IMR-90 (cell line): ENCODE results near the gene MTTP. TPM values are rescaled to one million over a fixed set of nuclear protein-coding genes. Genes with fewer than 3 reads are reported as not detected.

ENCODE experiments used
- ATAC-seq: fragments of 200-7000 bp; cut with Tn5 transposase; 2 replicates; pipeline ENCODE4 v1.9.1; 2020; ENCODE audit warnings: low read depth, mild to moderate bottlenecking, moderate library complexity
- BruUV-seq: library from RNA; stranded (reverse); fragments of 400-500 nt; replicated peaks from 2 replicates; lab custom pipeline; 2021; lab: Mats Ljungman, UMichigan
- CTCF ChIA-PET: fragments of 300-600 bp; formaldehyde crosslinking; extraction: SDS; loops from one replicate; lab custom pipeline; 2021; ENCODE audit warnings: antibody characterized with exemption; lab: Yijun Ruan, JAX
- POLR2A ChIA-PET: fragments of 300-600 bp; sonication (Branson Sonifier 250); formaldehyde crosslinking; loops from one replicate; lab custom pipeline; 2022; ENCODE audit warnings: antibody characterized with exemption; ENCODE audit not compliant: unreplicated experiment; lab: Charles Lee
- DNase-seq: peaks from one replicate; pipeline ENCODE4 v3.0.0; 2013
- H2AFZ ChIP-seq: replicated peaks from 2 replicates; pipeline ENCODE3; 2013; ENCODE audit warnings: low read length, mild to moderate bottlenecking; ENCODE audit not compliant: poor library complexity
- H2AK5ac ChIP-seq: 2 replicates; pipeline ENCODE4 v1.6.1; 2013; ENCODE audit warnings: low read depth, low read length, inconsistent platforms
- H2AK9ac ChIP-seq: replicated peaks from 2 replicates; pipeline ENCODE3; 2013; ENCODE audit warnings: mild to moderate bottlenecking, low read depth, low read length, moderate library complexity; ENCODE audit not compliant: poor library complexity
- H2BK120ac ChIP-seq: 2 replicates; pipeline ENCODE4 v1.6.1; 2013; ENCODE audit warnings: low read depth, low read length, inconsistent platforms
- H2BK15ac ChIP-seq: 3 replicates; pipeline ENCODE4 v1.6.1; 2013; ENCODE audit warnings: low read depth, low read length, inconsistent platforms
- H2BK20ac ChIP-seq: 2 replicates; pipeline ENCODE4 v1.6.1; 2013; ENCODE audit warnings: low read depth, mild to moderate bottlenecking, inconsistent platforms, low read length, moderate library complexity
- H2BK5ac ChIP-seq: 2 replicates; pipeline ENCODE4 v1.6.1; 2013; ENCODE audit warnings: mild to moderate bottlenecking, low read depth, low read length, inconsistent platforms; ENCODE audit not compliant: poor library complexity, severe bottlenecking
- H3K14ac ChIP-seq: replicated peaks from 2 replicates; pipeline ENCODE4 v1.6.1; 2013; ENCODE audit warnings: low read depth, low read length, inconsistent platforms
- H3K18ac ChIP-seq: 2 replicates; pipeline ENCODE4 v1.6.1; 2013; ENCODE audit warnings: low read depth, low read length, control low read depth
- H3K23ac ChIP-seq: 2 replicates; pipeline ENCODE4 v1.6.1; 2013; ENCODE audit warnings: low read depth, low read length, inconsistent platforms
- H3K27ac ChIP-seq: 2 replicates; pipeline ENCODE4 v1.5.1; 2013; ENCODE audit warnings: mild to moderate bottlenecking, control low read depth, low read length; ENCODE audit not compliant: insufficient read depth
- H3K27me3 ChIP-seq: 2 replicates; pipeline ENCODE4 v1.6.1; 2013; ENCODE audit warnings: low read length; ENCODE audit not compliant: control insufficient read depth, insufficient read depth
- H3K36me3 ChIP-seq: 2 replicates; pipeline ENCODE4 v1.6.1; 2013; ENCODE audit warnings: low read length, mixed read lengths; ENCODE audit not compliant: control insufficient read depth, insufficient read depth
- H3K4ac ChIP-seq: 2 replicates; pipeline ENCODE4 v1.6.1; 2013; ENCODE audit warnings: low read depth, low read length, inconsistent platforms
- H3K4me1 ChIP-seq: 2 replicates; pipeline ENCODE4 v1.6.1; 2013; ENCODE audit warnings: low read length, mixed read lengths; ENCODE audit not compliant: control insufficient read depth, insufficient read depth
- H3K4me2 ChIP-seq: 2 replicates; pipeline ENCODE4 v1.6.1; 2013; ENCODE audit warnings: low read depth, mild to moderate bottlenecking, control low read depth, low read length, moderate library complexity
- H3K4me3 ChIP-seq: 2 replicates; pipeline ENCODE4 v1.5.1; 2013; ENCODE audit warnings: low read depth, mild to moderate bottlenecking, control low read depth, low read length, moderate library complexity; ENCODE audit not compliant: insufficient read depth
- H3K56ac ChIP-seq: 2 replicates; pipeline ENCODE4 v1.6.1; 2013; ENCODE audit warnings: low read length, inconsistent platforms; ENCODE audit not compliant: insufficient read depth; ENCODE audit errors: extremely low read depth
- H3K79me1 ChIP-seq, 2 experiments: 2 replicates each; pipeline ENCODE4 v1.6.1; 2013; ENCODE audit warnings: low read length in 2 of 2, inconsistent platforms in 1 of 2, low read depth in 1 of 2
- H3K9ac ChIP-seq: 2 replicates; pipeline ENCODE4 v1.6.1; 2013; ENCODE audit warnings: low read depth, low read length, control low read depth
- H3K9me1 ChIP-seq: 2 replicates; pipeline ENCODE4 v1.6.1; 2013; ENCODE audit warnings: low read length, inconsistent platforms; ENCODE audit not compliant: insufficient read depth
- H3K9me3 ChIP-seq: 2 replicates; pipeline ENCODE4 v1.6.1; 2013; ENCODE audit warnings: low read length; ENCODE audit not compliant: control insufficient read depth, insufficient read depth
- H4K20me1 ChIP-seq: 2 replicates; pipeline ENCODE4 v1.6.1; 2013; ENCODE audit warnings: low read length, inconsistent platforms; ENCODE audit not compliant: insufficient read depth
- H4K5ac ChIP-seq: 2 replicates; pipeline ENCODE4 v1.6.1; 2013; ENCODE audit warnings: mild to moderate bottlenecking, low read depth, low read length, control low read depth
- H4K8ac ChIP-seq, 2 experiments: 2 replicates each; pipeline ENCODE4 v1.6.1; 2013; ENCODE audit warnings: low read depth in 2 of 2, low read length in 2 of 2, control low read depth in 1 of 2, inconsistent platforms in 1 of 2
- H4K91ac ChIP-seq: 2 replicates; pipeline ENCODE4 v1.6.1; 2013; ENCODE audit warnings: low read depth, low read length, inconsistent platforms; ENCODE audit not compliant: insufficient read depth
- BHLHE40 ChIP-seq: fragments of 150-350 bp; IDR thresholded peaks from 2 replicates; pipeline ENCODE4 v1.6.1; 2016; ENCODE audit warnings: mild to moderate bottlenecking, low read depth, low read length
- MAFK ChIP-seq: IDR thresholded peaks from 2 replicates; pipeline ENCODE4 v1.6.1; 2012; ENCODE audit warnings: low read depth, low read length, improper control_type of control experiment
- POLR2A ChIP-seq: IDR thresholded peaks from 2 replicates; pipeline ENCODE4 v1.6.1; 2012; ENCODE audit warnings: mild to moderate bottlenecking, low read depth, low read length
- RAD21 ChIP-seq: IDR thresholded peaks from 2 replicates; pipeline ENCODE4 v1.6.1; 2012; ENCODE audit warnings: low read length, improper control_type of control experiment
- RCOR1 ChIP-seq: IDR thresholded peaks from 2 replicates; pipeline ENCODE4 v1.6.1; 2012; ENCODE audit warnings: mild to moderate bottlenecking, low read length, improper control_type of control experiment; ENCODE audit not compliant: insufficient replicate concordance
- WGBS, 2 experiments: methylation state at CpG; one replicate each; pipeline versions ENCODE4 v1.1.5 to v1.1.7; 2013; ENCODE audit warnings: missing lambda C conversion rate in 2 of 2; ENCODE audit not compliant: insufficient read length in 1 of 2; ENCODE audit errors: extremely low coverage in 2 of 2; 5-methylcytosine and 5-hydroxymethylcytosine counted together
- dilution Hi-C: fragments of 300-500 bp; cut with HindIII; formaldehyde crosslinking; loops from one replicate; pipeline ENCODE4 v1.14.3; 2018; ENCODE audit warnings: low sequenced_read_pairs; ENCODE audit not compliant: unreplicated experiment
- in situ Hi-C: fragments of 300-500 bp; cut with MboI; formaldehyde crosslinking; loops from 3 replicates; pipeline ENCODE4 v1.14.3; 2019; ENCODE audit warnings: low sequenced_read_pairs, inconsistent platforms, mixed read lengths
- intact Hi-C: fragments of 100-400 bp; cut with micrococcal nuclease; formaldehyde crosslinking; loops from 2 replicates; pipeline ENCODE4 v1.10.0; 2022
- polyA plus RNA-seq, 3 experiments: library from polyadenylated mRNA; depleted of rRNA; stranded (reverse); fragments of >200 nt; gene quantifications; 2 replicates each; pipeline ENCODE4 v1.2.3, GENCODE V29; 2012; ENCODE audit warnings: low replicate concordance in 1 of 3
- total RNA-seq: library from RNA; depleted of rRNA; stranded (reverse); fragments of >200 nt; gene quantifications from 2 replicates; pipeline ENCODE4 v1.2.3, GENCODE V29; 2012
- TF ChIP-seq, protein P1 (sequence below): fragments of 150-350 bp; IDR thresholded peaks from 2 replicates; pipeline ENCODE4 v1.6.1; 2017; ENCODE audit warnings: mild to moderate bottlenecking, antibody characterized with exemption, low read length, low read depth

The MTTP gene
- total and polyA plus RNA-seq, 2 of the 4 experiments (the other 2 are of a cell fraction), result under 0.01 to 0.03 TPM

DNA sequence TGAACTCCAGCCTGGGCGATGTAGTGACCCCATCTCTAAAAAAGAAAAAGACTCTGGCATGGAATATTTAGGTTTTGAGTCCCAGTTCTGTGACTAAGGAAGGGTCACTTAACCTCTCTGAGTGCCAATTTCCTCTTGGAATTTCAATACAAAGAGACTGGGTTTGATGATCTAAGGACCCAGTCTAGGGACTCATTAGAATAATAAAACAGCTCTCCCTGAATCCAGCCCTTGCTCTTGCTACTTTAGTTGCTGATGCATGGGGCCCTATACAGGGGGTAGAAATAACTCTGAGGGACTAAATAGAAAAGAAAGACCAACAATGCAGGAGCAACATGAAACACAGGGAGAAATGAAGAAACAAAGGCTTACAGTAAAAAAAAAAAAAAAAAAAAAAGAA, 70.4 kb downstream of the MTTP start:
- H3K4me3 ChIP-seq, result no peak overlapping the region
- CTCF ChIA-PET, result no interaction called here
- intact Hi-C loops, result no loop called here

More for the DNA sequence above, 70.4 kb downstream of the MTTP start:
- no peak overlapping the region for H2AK9ac ChIP-seq
- H4K20me1 ChIP-seq, result no peaks in the 10 kb centered on the region
- H2BK15ac ChIP-seq, result no peak overlapping the region
- no peak overlapping the region for H3K4ac ChIP-seq
- BruUV-seq, result no TSS peak
- H3K27ac ChIP-seq, result no peak overlapping the region
- WGBS, 2 experiments, result no CpG with 5 or more reads among the region's 1 CpG
- no peaks in the 10 kb centered on the region for H3K79me1 ChIP-seq
- H3K9ac ChIP-seq, result no peak overlapping the region
- H4K8ac ChIP-seq, result no peak overlapping the region
- ATAC-seq (no peak), DNase-seq (no peak)
- dilution Hi-C loops (no loop called here), in situ Hi-C loops (no loop called here)
- H2AK5ac ChIP-seq, result no peak overlapping the region
- TF ChIP-seq RAD21 (no peak), BHLHE40 (no peak), RCOR1 (no peak), MAFK (no peak), POLR2A (no peak)
- TF ChIP-seq, protein P1, sequence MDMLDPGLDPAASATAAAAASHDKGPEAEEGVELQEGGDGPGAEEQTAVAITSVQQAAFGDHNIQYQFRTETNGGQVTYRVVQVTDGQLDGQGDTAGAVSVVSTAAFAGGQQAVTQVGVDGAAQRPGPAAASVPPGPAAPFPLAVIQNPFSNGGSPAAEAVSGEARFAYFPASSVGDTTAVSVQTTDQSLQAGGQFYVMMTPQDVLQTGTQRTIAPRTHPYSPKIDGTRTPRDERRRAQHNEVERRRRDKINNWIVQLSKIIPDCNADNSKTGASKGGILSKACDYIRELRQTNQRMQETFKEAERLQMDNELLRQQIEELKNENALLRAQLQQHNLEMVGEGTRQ, result no peak
- no peak overlapping the region for H4K91ac ChIP-seq
- no peak overlapping the region for H3K18ac ChIP-seq
- H3K27me3 ChIP-seq, result peaks cover 5% of the 10 kb centered on the region
- no peak overlapping the region for H3K4me2 ChIP-seq
- H2BK20ac ChIP-seq, result no peak overlapping the region
- no peak overlapping the region for H2AFZ ChIP-seq
- H3K4me1 ChIP-seq, result no peaks in the 10 kb centered on the region
- no peaks in the 10 kb centered on the region for H3K9me3 ChIP-seq
- no peak overlapping the region for H4K5ac ChIP-seq
- no peak overlapping the region for H3K14ac ChIP-seq
- H3K23ac ChIP-seq, result no peak overlapping the region
- H3K56ac ChIP-seq, result no peak overlapping the region
- no peaks in the 10 kb centered on the region for H3K9me1 ChIP-seq
- no peak overlapping the region for H2BK120ac ChIP-seq
- no peaks in the 10 kb centered on the region for H3K36me3 ChIP-seq
- no peak overlapping the region for H2BK5ac ChIP-seq
- POLR2A ChIA-PET, result no interaction called here
